ENCODE measurements around the gene TMEM63B.
"Not testable (repeated sequence)": the region's sequence is repeated elsewhere in the genome, so short reads cannot be mapped to it uniquely, and the experiment has no call there.

TMEM63B gene

GRCh38 chr6:44196351-44196750 lies 69.0 kb downstream of the TMEM63B start:
- not testable (repeated sequence) for DNase-seq

- no peak for DNase-seq
Observed at GRCh38 chr6:44198684-44199083, 71.3 kb downstream of the TMEM63B start.

GRCh38 chr6:44199883-44200282 lies 72.5 kb downstream of the TMEM63B start:
- DNase-seq: no peak

- no peak for DNase-seq
Observed at GRCh38 chr6:44201200-44201599, 73.8 kb downstream of the TMEM63B start.

GRCh38 chr6:44201638-44202303 lies 74.4 kb downstream of the TMEM63B start:
- DNase-seq: no peak

- no peak for DNase-seq
Observed at GRCh38 chr6:44202332-44202971, 75.1 kb downstream of the TMEM63B start.

- no peak for DNase-seq
Observed at GRCh38 chr6:44202972-44203750, 75.8 kb downstream of the TMEM63B start.

- no peak for DNase-seq
Observed at GRCh38 chr6:44203955-44204354, 76.6 kb downstream of the TMEM63B start.
